Aortic smooth muscle cell (primary cell): ENCODE results near the gene POTEM. TPM values are rescaled to one million over a fixed set of nuclear protein-coding genes. Genes with fewer than 3 reads are reported as not detected.

ENCODE experiments used
- total RNA-seq: library from RNA; depleted of rRNA; stranded (reverse); fragments of >200 nt; gene quantifications from 2 replicates; pipeline ENCODE4 v1.2.3, GENCODE V29; 2014

POTEM gene
- total RNA-seq: not detected in 2 replicates

DNA sequence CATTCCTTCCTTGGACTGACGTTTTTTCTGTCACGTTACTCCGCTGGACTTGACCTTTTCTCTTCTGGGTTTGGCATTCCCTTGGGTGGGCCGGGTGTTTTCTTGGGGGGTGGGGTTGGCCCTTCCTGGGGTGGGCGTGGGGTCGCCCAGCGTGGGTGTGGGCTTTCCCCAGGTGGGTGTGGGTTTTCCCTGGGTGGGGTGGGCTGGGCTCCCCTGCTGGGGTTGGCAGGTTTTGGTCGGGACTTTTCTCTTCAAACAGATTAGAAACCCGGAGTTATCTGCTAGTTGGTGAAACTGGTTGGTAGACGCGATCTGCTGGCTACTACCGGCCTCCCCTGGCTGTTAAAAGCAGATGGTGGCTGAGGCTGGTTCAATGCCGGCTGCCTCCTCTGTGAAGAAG lies at the start of gene POTEM:
Gene POTEM, plus strand, starts transcription at position 301 of the 400 bp plus-strand sequence. Its CDS starts 52 bp downstream, at position 353.

